Erythroblast (primary cell): ENCODE data around the gene OAS3.
"Not testable (repeated sequence)": the region's sequence is repeated elsewhere in the genome, so short reads cannot be mapped to it uniquely, and the experiment has no call there.

Experiments
- DNase-seq, 2 experiments: peaks; one replicate each; lab custom pipeline; 2025; lab: John Stamatoyannopoulos, UW
- GATA1 ChIP-seq: IDR thresholded peaks from 2 replicates; pipeline ENCODE4 v1.6.1; 2011; ENCODE audit warnings: low read depth, mild to moderate bottlenecking, control low read depth, low read length, moderate library complexity
- POLR2A ChIP-seq: IDR thresholded peaks from 2 replicates; pipeline ENCODE4 v1.6.1; 2011; ENCODE audit warnings: mild to moderate bottlenecking, low read length

Gene OAS3

GRCh38 chr12:112950701-112951100 is 12.4 kb downstream of the OAS3 start:
- TF ChIP-seq GATA1: no peak
- TF ChIP-seq POLR2A: no peak
- DNase-seq: no peak

- not testable (repeated sequence) for DNase-seq
Observed at GRCh38 chr12:112957125-112957524, 18.9 kb downstream of the OAS3 start.

GRCh38 chr12:112961074-112961473 is 22.8 kb downstream of the OAS3 start:
- TF ChIP-seq GATA1 (no peak), POLR2A (no peak)
- no peak for DNase-seq

- no peak for DNase-seq
- TF ChIP-seq GATA1 (no peak), POLR2A (no peak)
Observed at GRCh38 chr12:112961536-112961935, 23.3 kb downstream of the OAS3 start.

- TF ChIP-seq GATA1: no peak
- no peak for TF ChIP-seq POLR2A
- no peak for DNase-seq
Observed at GRCh38 chr12:112962561-112962960, 24.3 kb downstream of the OAS3 start.

- DNase-seq: no peak
- TF ChIP-seq GATA1 (no peak), POLR2A (no peak)
Observed at GRCh38 chr12:112963227-112963861, 25.1 kb downstream of the OAS3 start.

- TF ChIP-seq POLR2A (no peak), GATA1 (no peak)
- DNase-seq: no peak
Observed at GRCh38 chr12:112964067-112964670, 25.9 kb downstream of the OAS3 start.

GRCh38 chr12:112964915-112965314 is 26.6 kb downstream of the OAS3 start:
- TF ChIP-seq POLR2A: no peak
- no peak for TF ChIP-seq GATA1
- no peak for DNase-seq

GRCh38 chr12:112965643-112966042 is 27.4 kb downstream of the OAS3 start:
- TF ChIP-seq POLR2A (no peak), GATA1 (no peak)
- DNase-seq: no peak

GRCh38 chr12:112967306-112967705 is 29.0 kb downstream of the OAS3 start:
- TF ChIP-seq GATA1: no peak
- DNase-seq: no peak

- no peak for TF ChIP-seq POLR2A
- no peak for TF ChIP-seq GATA1
Observed at GRCh38 chr12:112967858-112968257, 29.6 kb downstream of the OAS3 start.

GRCh38 chr12:112969547-112970306 is 31.5 kb downstream of the OAS3 start:
- TF ChIP-seq POLR2A: no peak
- TF ChIP-seq GATA1: no peak
- no peak for DNase-seq

More at GRCh38 chr12:112967858-112968257, 29.6 kb downstream of the OAS3 start:
- DNase-seq: no peak

GRCh38 chr12:112970391-112970790 is 32.1 kb downstream of the OAS3 start:
- TF ChIP-seq GATA1: no peak
- no peak for TF ChIP-seq POLR2A
- no peak for DNase-seq

GRCh38 chr12:112971248-112971647 is 33.0 kb downstream of the OAS3 start:
- TF ChIP-seq POLR2A: no peak
- TF ChIP-seq GATA1: no peak
- DNase-seq: no peak
